SU-DHL-6 (cell line): ENCODE results near the gene MYL4.

ENCODE experiments used
- CTCF ChIP-seq: fragments of 200-600 bp; sonication (generic); IDR thresholded peaks from one replicate; pipeline ENCODE4 v1.5.1; 2017; ENCODE audit warnings: antibody characterized with exemption, mild to moderate bottlenecking, low read length, moderate library complexity; ENCODE audit not compliant: insufficient read depth, poor library complexity, severe bottlenecking
- EZH2phosphoT487 ChIP-seq: fragments of 200-600 bp; sonication (generic), shearing (Covaris generic); conservative IDR thresholded peaks from 2 replicates; pipeline ENCODE4 v1.6.1; 2018; ENCODE audit warnings: mild to moderate bottlenecking, antibody characterized with exemption, low read length, moderate library complexity, mixed read lengths

- no peak for TF ChIP-seq CTCF
- no peak for TF ChIP-seq EZH2phosphoT487
Measured at GRCh38 chr17:47240806-47241205, 31.7 kb downstream of the MYL4 start.
